BE2C (cell line): ENCODE measurements around the gene DTNB.

Experiments
- DNase-seq: peaks from one replicate; pipeline ENCODE4 v3.0.0-alpha.2; 2020
- H3K27me3 ChIP-seq: fragments of 250-450 bp; sonication (Bioruptor Pico); 2 replicates; pipeline ENCODE4 v1.5.1; 2020; ENCODE audit warnings: mild to moderate bottlenecking
- H3K36me3 ChIP-seq: fragments of 250-450 bp; sonication (Bioruptor Pico); 2 replicates; pipeline ENCODE4 v1.5.1; 2020; ENCODE audit warnings: mild to moderate bottlenecking
- H3K4me1 ChIP-seq: fragments of 250-450 bp; sonication (Bioruptor Pico); 2 replicates; pipeline ENCODE4 v1.5.1; 2020
- H3K4me3 ChIP-seq: 2 replicates; pipeline ENCODE4 v1.5.1; 2011; ENCODE audit warnings: low read depth, low read length
- H3K9me3 ChIP-seq: fragments of 250-450 bp; sonication (Bioruptor Pico); 2 replicates; pipeline ENCODE4 v1.5.1; 2020
- TF ChIP-seq, protein P1 (sequence below): IDR thresholded peaks from 2 replicates; pipeline ENCODE4 v1.5.1; 2012; ENCODE audit warnings: mild to moderate bottlenecking, low read depth, low read length

DTNB gene

DNA sequence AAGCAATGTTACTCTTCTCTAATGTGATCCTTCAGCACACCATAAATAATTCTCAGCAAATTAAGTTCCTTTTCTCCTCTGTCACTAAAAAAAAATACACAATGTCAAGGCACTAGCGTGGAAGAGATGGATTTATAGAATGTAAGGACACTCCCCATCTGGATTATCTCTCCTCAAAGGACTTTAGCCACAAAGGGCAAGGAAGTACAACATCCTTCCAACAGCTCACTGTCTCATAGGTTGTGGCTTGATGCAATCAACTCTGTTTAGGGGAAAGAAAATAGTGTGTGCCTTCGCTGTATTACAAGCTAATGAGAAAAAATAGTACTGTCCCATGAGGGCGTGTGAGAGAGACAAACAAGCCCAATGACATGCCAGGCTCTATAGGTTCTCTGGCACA lies 202.6 kb downstream of the DTNB start:
- DNase-seq, result no peak
- Histone ChIP-seq H3K4me3 (no peak overlapping the region), H3K36me3 (no peaks in the 10 kb centered on the region), H3K9me3 (no peaks in the 10 kb centered on the region; the same call in 1 of the 2 replicates), H3K27me3 (no peaks in the 10 kb centered on the region), H3K4me1 (peaks cover 14% of the 10 kb centered on the region)
- TF ChIP-seq, protein P1, sequence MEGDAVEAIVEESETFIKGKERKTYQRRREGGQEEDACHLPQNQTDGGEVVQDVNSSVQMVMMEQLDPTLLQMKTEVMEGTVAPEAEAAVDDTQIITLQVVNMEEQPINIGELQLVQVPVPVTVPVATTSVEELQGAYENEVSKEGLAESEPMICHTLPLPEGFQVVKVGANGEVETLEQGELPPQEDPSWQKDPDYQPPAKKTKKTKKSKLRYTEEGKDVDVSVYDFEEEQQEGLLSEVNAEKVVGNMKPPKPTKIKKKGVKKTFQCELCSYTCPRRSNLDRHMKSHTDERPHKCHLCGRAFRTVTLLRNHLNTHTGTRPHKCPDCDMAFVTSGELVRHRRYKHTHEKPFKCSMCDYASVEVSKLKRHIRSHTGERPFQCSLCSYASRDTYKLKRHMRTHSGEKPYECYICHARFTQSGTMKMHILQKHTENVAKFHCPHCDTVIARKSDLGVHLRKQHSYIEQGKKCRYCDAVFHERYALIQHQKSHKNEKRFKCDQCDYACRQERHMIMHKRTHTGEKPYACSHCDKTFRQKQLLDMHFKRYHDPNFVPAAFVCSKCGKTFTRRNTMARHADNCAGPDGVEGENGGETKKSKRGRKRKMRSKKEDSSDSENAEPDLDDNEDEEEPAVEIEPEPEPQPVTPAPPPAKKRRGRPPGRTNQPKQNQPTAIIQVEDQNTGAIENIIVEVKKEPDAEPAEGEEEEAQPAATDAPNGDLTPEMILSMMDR, result no peak

DNA sequence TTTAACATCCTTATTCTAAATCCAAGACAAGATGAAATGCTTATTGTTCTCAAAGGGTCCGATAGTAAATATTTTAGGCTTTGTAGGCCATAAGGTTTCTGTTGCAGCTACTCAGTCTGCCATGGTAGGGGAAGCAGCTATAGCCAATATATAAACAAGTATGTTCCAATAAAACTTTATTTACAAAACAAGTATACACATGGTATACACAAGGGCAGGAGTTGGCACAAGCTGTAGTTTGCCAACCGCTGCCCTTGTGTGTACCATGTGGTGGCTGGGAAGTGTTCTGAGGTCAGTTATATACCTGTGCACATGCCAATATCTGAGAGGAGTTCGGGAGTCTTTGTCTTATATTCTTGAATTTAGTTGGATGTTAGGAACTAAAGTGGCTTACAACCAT lies 205.6 kb downstream of the DTNB start:
- H3K36me3 ChIP-seq, result no peaks in the 10 kb centered on the region
- no peaks in the 10 kb centered on the region for H3K27me3 ChIP-seq
- H3K4me1 ChIP-seq, result no peaks in the 10 kb centered on the region
- no peak for DNase-seq
- no peaks in the 10 kb centered on the region for H3K9me3 ChIP-seq
- no peak overlapping the region for H3K4me3 ChIP-seq
- TF ChIP-seq, protein P1, result no peak

- H3K27me3 ChIP-seq, result no peaks in the 10 kb centered on the region
- no peak for DNase-seq
- no peaks in the 10 kb centered on the region for H3K9me3 ChIP-seq
- no peak overlapping the region for H3K4me3 ChIP-seq
- H3K4me1 ChIP-seq, result no peaks in the 10 kb centered on the region
- H3K36me3 ChIP-seq, result no peaks in the 10 kb centered on the region
- TF ChIP-seq, protein P1, result no peak
Observed at GRCh38 chr2:25462021-25462420, 211.4 kb downstream of the DTNB start.

DNA sequence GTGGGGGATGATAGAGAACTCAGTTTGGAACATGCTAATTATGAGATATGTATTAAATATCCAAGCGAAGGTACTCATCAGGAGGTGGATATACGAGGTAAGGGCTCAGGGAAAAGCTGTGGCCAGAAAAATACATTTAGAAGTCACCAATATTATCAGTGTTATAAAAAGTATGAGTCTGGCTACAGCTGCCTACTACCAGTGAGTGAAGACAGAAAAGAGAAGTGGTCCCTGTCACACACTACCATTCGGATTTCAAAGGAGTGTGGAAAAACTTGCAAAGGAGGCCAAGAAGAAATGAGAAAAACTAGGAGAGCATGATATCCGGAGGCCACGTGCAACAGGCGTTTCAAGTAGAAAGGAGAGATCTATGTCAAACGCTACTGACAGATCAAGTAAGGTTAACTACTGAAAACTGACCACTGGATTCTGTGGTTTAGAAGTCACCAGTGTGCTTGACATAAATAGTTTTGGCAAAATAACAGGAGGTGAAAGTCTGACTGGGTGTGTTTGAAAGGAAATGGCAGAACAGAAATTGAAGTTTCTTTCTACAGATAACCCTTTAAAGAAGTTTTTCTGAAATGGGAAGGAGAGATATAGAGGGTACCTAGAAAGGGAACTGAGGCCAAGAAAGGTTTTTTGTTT lies 213.0 kb downstream of the DTNB start:
- no peaks in the 10 kb centered on the region for H3K4me1 ChIP-seq
- H3K9me3 ChIP-seq, result no peaks in the 10 kb centered on the region
- H3K4me3 ChIP-seq, result no peak overlapping the region
- H3K36me3 ChIP-seq, result no peaks in the 10 kb centered on the region
- no peaks in the 10 kb centered on the region for H3K27me3 ChIP-seq
- TF ChIP-seq, protein P1, result no peak
- no peak for DNase-seq

DNA sequence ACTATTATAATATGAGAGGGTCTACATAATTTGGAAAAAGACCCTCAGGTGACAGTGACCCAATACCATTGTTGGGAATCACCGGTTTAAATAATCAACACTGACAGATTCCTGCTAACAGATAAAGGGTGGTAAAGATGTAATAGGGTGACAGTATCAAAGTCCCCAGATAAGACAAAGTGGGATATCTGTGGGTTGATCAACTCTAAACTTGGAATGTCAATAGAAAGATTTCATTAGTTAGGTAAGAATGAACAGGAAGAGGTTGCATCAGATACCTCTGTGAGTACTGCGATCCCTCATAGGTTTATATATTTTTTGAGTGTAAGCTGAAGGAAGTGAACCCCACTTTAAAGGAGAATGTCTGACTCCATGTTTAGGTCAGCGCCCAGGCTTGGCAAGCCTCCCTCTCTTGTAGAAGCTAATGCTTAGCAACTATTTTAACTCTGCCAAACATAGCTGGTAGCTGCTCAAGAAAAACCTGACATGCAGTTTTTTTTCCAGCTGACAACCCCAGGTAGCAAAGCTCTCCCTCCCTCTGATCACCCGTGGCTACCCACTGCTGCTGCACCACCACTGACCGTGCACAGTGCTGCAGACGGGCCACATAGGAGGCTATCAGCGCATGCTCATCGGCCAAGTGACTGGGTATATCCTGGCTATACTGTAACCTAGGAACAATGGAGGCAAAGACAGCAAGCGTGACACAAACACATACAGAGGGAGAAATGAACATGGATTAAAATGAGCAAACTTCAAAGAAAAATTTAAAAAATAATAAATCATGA lies 218.4 kb downstream of the DTNB start:
- TF ChIP-seq, protein P1, result no peak

More for the DNA sequence above, 218.4 kb downstream of the DTNB start:
- Histone ChIP-seq H3K4me3 (no peak overlapping the region), H3K4me1 (no peaks in the 10 kb centered on the region), H3K36me3 (no peaks in the 10 kb centered on the region), H3K27me3 (no peaks in the 10 kb centered on the region), H3K9me3 (no peaks in the 10 kb centered on the region)
- no peak for DNase-seq
